ENCODE results near the gene EPN3. TPM values are rescaled to one million over a fixed set of nuclear protein-coding genes. Genes with fewer than 3 reads are reported as not detected.

Gene EPN3
- polyA plus RNA-seq, 1 of the 3 experiments (the other 2 are of a cell fraction), result 0.05 TPM

GRCh38 chr17:50560931-50561745 is 28.6 kb downstream of the EPN3 start:
- H3F3A ChIP-seq (replicated peaks; ENCODE audit: insufficient read depth), result peaks cover 20% of the 10 kb centered on the region
- CTCF ChIA-PET, result interaction anchor here (0.6 to 7.2 kb wide), 21 partner anchors 9 to 302 kb away, joined by 3 to 209 read pairs (median 6); partner anchors contain the start of gene SPATA20
- POLR2A ChIA-PET, result interaction anchor here (0.6 to 1.2 kb wide), 4 partner anchors 9 to 305 kb away, joined by 3 to 6 read pairs (median 3); no protein-coding TSS in a partner anchor
- peaks cover 17 to 87% of the 10 kb centered on the region in 2 experiments for H3K4me1 ChIP-seq (ENCODE audit: control insufficient read depth in 1 of 2, insufficient read depth in 2 of 2, low read depth in 1 of 2, low read length in 1 of 2)
- DNase-seq, result peak; percentile 66
- no peaks in the 10 kb centered on the region for H3K79me2 ChIP-seq (ENCODE audit: insufficient read depth)
- peaks cover 0 to under 1% of the 10 kb centered on the region in 2 experiments for H3K36me3 ChIP-seq (replicated peaks in 1 of 2; ENCODE audit: control insufficient read depth in 1 of 2, insufficient read depth in 2 of 2, low read length in 1 of 2)
- H3K4me2 ChIP-seq, result peak overlapping the region; percentile 100
- TF ChIP-seq NFIC (IDR thresholded peaks at IDR 0.05; ENCODE audit: borderline replicate concordance) (no peak), EZH2phosphoT487 (IDR thresholded peaks at IDR 0.05; ENCODE audit: borderline replicate concordance, low read depth) (peak; percentile 97)
- no peak overlapping the region for H3K9ac ChIP-seq
- H3K27me3 ChIP-seq (ENCODE audit: insufficient read depth), result peaks cover 31% of the 10 kb centered on the region
- no peak overlapping the region for H3K27ac ChIP-seq (ENCODE audit: low read depth in 2 of 2, low read length in 1 of 2)
- H3K9me2 ChIP-seq, result no peaks in the 10 kb centered on the region
- under 1% methylated on average over 42 of the region's 88 CpGs for WGBS (ENCODE audit: low lambda C conversion rate)
- H2AFZ ChIP-seq (ENCODE audit: low read depth), result no peak overlapping the region; the same call in 1 of the 2 replicates
- no peaks in the 10 kb centered on the region for H3K9me3 ChIP-seq
- H3K4me3 ChIP-seq (ENCODE audit: low read depth in 2 of 2, low read length in 1 of 2), result peak overlapping the region; percentile 49 to 74; a peak in 3 of 4 replicates
- no peaks in the 10 kb centered on the region for H4K20me1 ChIP-seq (ENCODE audit: insufficient read depth)

DNA sequence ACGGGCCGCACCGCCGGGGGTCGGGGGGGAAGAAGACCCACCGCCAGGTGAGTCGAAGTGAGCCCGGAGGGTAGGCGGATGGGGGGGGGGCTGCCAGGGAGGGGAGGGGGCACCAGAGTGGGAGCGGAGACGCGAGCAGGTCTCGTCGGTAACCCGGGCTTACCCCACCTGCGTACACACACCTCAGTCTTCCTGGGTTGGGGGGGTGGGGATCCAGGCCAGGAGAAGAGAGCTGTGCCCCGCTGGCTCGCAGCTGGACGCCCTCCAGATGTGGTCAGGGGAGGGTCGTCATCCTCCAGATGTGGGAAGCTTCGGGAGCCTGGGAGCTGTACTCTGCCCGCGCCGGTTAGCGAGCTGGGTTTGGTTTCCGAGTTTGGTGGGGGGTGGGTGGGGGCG is 29.2 kb downstream of the EPN3 start:
- POLR2A ChIA-PET, result interaction anchor here (1.0 to 1.7 kb wide), 2 partner anchors 24 to 43 kb away, joined by 3 to 4 read pairs; no protein-coding TSS in a partner anchor
- Histone ChIP-seq H3F3A (replicated peaks; ENCODE audit: insufficient read depth) (peaks cover 20% of the 10 kb centered on the region), H3K27ac (ENCODE audit: low read depth in 2 of 2, low read length in 1 of 2) (no peak overlapping the region), H3K27me3 (ENCODE audit: insufficient read depth) (peaks cover 31% of the 10 kb centered on the region), H3K9ac (no peak overlapping the region), H2AFZ (ENCODE audit: low read depth) (no peak overlapping the region), H3K4me1 (ENCODE audit: control insufficient read depth in 1 of 2, insufficient read depth in 2 of 2, low read depth in 1 of 2, low read length in 1 of 2) (peaks cover 17 to 87% of the 10 kb centered on the region in 2 experiments), H3K36me3 (replicated peaks in 1 of 2; ENCODE audit: control insufficient read depth in 1 of 2, insufficient read depth in 2 of 2, low read length in 1 of 2) (no peaks in the 10 kb centered on the region), H4K20me1 (ENCODE audit: insufficient read depth) (no peaks in the 10 kb centered on the region), H3K4me2 (peak overlapping the region; percentile 100; the same call in 1 of the 2 replicates), H3K4me3 (ENCODE audit: low read depth in 2 of 2, low read length in 1 of 2) (peak overlapping the region in 1 of 2 experiments; percentile 49; a peak in 1 of 4 replicates), H3K9me3 (no peaks in the 10 kb centered on the region), H3K9me2 (no peaks in the 10 kb centered on the region), H3K79me2 (ENCODE audit: insufficient read depth) (no peaks in the 10 kb centered on the region)
- CTCF ChIA-PET, result interaction anchor here (0.6 to 7.2 kb wide), 22 partner anchors 9 to 302 kb away, joined by 3 to 209 read pairs (median 4); no protein-coding TSS in a partner anchor
- TF ChIP-seq MEF2A (IDR thresholded peaks at IDR 0.05; ENCODE audit: borderline replicate concordance, low read depth) (no peak), EZH2phosphoT487 (IDR thresholded peaks at IDR 0.05; ENCODE audit: borderline replicate concordance, low read depth) (no peak), POLR2AphosphoS5 (IDR thresholded peaks at IDR 0.05; ENCODE audit: low read depth, low read length) (no peak), RXRA (IDR thresholded peaks at IDR 0.05; ENCODE audit: borderline replicate concordance, low read depth) (no peak), TEAD4 (IDR thresholded peaks at IDR 0.05; ENCODE audit: borderline replicate concordance, insufficient read depth) (no peak), YY1 (IDR thresholded peaks at IDR 0.05; ENCODE audit: low read depth) (no peak), TCF12 (IDR thresholded peaks at IDR 0.05) (no peak), RCOR1 (IDR thresholded peaks at IDR 0.05; ENCODE audit: low read length) (no peak)
- TF ChIP-seq, protein P1, sequence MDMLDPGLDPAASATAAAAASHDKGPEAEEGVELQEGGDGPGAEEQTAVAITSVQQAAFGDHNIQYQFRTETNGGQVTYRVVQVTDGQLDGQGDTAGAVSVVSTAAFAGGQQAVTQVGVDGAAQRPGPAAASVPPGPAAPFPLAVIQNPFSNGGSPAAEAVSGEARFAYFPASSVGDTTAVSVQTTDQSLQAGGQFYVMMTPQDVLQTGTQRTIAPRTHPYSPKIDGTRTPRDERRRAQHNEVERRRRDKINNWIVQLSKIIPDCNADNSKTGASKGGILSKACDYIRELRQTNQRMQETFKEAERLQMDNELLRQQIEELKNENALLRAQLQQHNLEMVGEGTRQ (IDR thresholded peaks at IDR 0.05; ENCODE audit: borderline replicate concordance, low read depth, low read length), result no peak
- TF ChIP-seq, protein P2, sequence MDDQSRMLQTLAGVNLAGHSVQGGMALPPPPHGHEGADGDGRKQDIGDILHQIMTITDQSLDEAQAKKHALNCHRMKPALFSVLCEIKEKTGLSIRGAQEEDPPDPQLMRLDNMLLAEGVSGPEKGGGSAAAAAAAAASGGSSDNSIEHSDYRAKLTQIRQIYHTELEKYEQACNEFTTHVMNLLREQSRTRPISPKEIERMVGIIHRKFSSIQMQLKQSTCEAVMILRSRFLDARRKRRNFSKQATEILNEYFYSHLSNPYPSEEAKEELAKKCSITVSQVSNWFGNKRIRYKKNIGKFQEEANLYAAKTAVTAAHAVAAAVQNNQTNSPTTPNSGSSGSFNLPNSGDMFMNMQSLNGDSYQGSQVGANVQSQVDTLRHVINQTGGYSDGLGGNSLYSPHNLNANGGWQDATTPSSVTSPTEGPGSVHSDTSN (IDR thresholded peaks at IDR 0.05), result no peak
- 3% methylated on average over 26 of the region's 27 CpGs for WGBS (ENCODE audit: low lambda C conversion rate)
- no peak for DNase-seq
